Ecto neural progenitor cell (in vitro differentiated cells): ENCODE measurements around the gene CXCR2.
"Not testable (repeated sequence)": the region's sequence is repeated elsewhere in the genome, so short reads cannot be mapped to it uniquely, and the experiment has no call there.

Experiments used
- DNase-seq: peaks from one replicate; pipeline ENCODE4 v3.0.0-alpha.2; 2018; ENCODE audit warnings: low spot score

Gene CXCR2

DNA sequence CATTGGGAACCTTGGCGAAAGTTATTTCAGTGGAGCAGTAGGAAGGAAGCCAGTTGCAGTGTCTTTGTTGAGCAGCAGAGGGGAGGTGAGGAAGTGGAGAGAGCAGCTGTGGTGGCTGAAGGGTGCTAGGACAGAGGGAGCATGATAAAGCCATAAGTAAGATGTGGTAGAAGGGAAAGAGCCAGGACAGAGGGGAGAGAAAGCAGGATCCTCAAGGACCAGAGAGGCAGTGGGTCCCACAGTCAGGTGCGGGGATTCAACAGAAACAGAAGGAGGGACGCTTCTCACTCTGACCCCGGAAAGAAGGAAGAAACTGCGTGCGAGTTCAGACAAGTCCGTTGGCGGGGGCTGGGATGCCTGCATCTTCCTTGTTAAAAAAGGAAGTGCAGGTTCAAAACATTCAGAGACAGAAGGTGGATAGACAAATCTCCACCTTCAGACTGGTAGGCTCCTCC lies at the start of gene CXCR2:
Gene CXCR2 (plus strand): TSS at position 403 of the 455 bp plus-strand sequence. CDS start 8,774 bp downstream, outside the sequence.
- DNase-seq: no peak

DNA sequence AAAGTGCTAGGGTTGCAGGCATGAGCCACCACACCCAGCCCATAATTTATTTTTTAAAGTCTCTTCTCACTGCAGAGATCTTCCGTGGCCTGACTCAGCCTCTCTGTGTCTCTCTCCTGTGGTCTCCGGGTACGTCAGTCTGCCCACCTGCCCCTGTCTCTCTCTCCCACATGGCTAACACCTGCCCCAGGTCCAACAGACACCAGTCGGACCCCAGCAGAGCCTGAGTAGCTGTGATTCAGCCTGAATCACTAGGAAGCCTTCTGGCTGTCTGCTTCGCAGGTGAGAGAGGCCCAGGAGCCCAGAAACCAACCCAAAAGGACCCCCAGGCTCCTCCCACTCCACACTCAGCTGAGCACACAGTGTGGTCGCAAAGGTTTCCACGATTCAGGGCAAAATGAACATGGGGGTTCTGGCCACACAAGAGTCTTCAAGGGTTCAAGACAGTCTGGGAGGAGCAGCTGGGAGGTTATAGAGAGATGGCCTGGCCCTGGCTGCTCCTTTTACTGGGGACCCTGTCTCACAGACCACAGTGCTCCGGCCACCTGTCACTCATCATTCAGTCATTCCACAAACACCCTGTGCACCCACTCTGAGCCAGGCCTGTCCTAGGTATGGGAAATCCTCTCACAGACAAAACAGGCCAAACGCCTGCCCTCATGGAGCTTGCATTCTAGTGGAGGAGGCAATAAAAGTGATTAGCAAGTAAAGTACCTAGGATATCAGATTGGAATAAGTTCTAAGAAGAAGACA lies 48.2 kb upstream of the CXCR2 start:
- DNase-seq: no peak

DNA sequence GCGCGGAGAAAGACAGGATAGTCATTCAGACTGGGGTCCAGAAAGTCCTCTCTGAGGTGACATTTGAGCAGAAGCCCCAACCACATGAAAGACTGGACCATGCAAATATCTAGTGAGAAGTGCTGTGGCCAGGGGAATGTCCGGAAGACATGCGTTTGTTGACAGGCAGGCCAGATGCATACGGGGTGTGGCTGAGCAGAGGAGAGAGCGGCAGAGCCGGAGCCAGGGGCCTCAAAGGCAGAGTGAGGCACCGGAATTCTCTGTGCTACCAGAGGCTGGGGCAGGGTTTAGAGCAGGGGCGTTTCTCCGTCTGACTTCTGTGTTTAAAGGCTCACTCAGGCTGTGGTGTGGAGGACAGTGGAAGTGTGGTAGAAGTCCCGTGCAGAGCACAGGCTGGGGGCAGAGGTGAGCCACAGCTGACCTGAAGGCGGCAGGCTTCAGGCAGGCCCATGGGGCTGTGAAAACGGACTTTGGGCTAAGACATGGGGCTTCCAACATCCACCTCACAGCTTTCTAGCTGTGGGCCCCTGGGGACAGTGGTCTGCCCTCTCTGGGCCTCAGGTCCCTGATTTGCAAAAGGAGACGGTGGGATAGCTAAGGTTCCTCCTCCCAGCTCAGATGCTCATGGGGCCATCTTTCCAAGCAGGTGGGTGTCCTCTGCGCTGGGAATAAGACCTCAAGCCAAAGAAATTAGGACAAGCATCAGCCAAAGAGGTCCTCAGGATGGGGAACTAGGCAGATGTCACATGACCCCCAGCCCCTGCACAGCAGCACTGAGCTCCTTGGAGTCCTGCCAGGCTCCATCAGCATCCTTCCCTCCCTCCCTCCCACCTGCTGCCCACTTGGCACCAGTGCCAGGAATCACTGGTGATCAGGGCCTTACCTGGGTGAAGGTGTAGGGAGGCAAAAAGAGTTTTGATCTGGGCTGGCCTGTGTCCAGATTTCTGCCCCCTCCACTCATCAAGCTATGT lies 45.6 kb upstream of the CXCR2 start:
- DNase-seq: no peak

DNA sequence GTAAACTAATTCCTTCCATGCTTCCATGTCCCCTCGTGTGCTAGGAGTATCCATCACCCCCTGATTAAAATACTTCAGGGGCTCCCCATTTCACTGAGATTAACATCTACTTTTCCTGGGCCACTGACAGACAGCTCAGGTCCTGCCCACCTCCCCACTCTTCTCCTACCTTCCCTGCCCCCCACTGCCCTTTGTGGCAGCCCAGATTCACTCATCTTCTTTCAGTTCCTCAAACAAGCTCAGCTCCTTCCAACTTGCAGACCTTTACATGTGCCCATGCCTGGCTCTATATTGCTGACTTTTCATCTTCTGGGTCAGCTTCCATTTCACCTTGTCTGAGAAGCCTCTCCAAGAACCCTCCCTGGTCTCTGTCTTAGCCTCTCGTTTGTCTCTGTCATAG lies 44.8 kb upstream of the CXCR2 start:
- DNase-seq: no peak

DNA sequence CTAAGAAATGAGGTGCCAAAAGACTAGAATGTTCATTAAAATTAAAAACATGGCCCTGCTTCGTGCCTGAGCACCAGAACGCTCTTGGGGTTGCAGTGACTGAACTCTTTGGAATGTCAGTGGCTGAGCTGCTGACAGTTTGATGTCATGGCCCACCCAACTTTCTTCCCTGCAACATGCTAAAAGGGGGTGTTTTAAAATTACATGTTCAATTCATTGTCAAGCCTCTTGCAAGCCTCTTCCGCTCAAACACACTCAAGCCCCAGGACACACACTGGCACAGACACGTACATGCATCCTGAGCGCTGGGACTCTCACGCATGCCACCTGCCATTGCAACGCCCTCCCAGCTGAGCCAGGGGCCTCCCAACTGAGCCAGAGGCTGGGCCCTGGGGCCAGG lies 44.1 kb upstream of the CXCR2 start:
- DNase-seq: no peak

DNA sequence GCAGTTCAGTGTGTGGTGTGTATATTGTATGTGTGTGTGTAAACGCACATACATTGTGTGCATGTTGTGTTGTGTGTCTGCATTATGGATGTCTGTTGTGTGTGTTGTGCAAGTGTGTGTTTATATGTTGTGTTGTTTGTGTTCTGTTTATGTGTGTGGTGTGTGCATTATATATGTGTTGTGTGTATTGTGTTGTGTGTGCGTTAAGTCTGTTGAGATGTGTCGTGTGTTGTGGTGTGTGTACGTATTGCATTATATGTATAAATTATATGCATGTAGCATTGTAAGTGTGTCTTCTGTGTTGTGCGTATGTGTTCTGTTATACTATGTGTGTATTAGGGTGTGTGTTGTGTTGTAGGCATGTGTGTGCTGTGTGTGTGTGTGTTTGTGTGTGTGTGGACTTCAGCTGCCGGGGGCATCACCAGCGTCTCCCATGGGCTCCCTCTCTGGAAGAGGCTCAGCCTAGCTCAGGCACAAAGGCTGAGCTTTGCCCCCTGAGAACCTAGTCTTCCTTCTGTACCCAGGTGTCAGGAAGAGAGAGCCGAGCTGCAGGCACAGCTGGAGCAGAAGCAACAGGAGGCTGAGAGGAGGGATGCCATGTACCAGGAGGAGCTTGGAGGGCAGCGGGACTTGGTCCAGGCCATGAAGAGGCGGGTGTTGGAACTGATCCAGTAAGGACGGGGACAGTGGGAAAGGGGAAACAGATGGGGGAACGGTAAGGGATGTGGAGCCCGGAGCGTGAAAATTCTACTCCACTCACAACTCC lies 43.1 kb upstream of the CXCR2 start:
- no peak for DNase-seq

DNA sequence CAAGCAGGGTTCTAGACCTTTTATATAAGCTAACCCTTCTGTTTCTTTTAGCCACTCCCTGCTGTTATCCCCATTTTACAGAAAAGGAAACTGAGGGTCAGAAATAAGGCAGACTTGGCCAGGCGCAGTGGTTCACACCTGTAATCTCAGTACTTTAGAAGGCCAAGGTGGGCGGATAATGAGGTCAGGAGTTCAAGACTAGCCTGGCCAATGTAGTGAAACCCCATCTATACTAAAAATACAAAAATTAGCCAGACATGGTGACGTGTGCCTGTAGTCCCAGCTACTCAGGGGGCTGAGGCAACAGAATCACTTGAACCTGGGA lies 42.5 kb upstream of the CXCR2 start:
- no peak for DNase-seq

DNA sequence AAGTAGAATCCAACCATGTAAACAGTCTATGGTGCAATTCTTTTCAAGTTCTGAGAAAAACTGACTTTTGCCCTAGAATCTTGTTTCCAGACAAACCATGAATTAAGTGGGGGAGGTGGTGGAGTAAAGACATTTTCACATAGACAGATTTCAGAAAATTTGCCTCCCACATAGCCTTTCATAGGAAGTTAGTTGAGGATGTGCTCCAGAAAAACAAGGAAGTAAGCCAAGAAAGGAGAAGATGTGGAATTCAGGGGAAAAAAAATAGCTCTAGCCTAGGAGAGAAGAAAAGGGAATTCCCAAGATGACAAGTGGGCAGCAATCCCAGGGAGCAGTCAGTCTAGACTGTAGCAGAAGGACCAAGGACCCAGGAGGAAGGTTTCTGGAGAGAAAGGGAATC lies 39.4 kb upstream of the CXCR2 start:
- DNase-seq: no peak

DNA sequence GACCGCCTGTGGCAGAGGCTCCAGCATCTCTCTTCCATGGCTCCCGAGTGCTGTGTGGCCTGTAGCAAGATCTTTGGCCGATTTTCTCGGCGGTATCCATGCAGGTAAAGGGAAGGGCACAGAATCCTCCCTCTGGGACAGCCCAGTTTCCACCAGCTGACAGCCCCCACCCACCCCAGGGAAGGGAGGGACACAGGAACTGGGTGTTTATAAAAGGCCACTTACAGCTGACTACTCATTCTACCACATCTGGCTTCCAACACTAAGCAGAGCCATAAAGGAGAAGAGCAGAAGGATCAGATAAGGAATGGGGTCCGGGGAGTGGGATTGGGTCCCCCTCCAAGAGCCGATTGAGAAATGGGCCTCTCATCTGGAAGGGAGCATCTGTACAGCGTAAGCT lies 36.6 kb upstream of the CXCR2 start:
- DNase-seq: no peak

DNA sequence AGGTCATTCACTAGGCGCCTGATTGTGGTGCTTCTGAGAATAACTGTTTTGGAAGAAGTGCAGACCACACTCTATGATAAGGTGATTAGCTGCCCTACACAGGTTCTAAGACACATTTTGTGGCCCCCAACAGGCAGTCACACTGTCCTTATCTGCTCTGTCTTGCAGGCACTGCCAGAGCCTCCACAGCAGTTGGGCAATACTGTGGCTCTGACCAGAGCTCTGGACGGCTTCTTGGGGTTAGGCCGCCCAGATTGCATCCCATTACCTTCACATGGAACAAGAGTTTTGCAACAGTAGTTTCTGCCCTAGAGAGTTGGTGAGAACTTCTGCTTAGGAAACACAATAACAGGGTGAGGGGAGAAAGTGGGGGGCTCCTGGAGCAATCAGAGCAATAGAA lies 34.1 kb upstream of the CXCR2 start:
- DNase-seq: no peak

DNA sequence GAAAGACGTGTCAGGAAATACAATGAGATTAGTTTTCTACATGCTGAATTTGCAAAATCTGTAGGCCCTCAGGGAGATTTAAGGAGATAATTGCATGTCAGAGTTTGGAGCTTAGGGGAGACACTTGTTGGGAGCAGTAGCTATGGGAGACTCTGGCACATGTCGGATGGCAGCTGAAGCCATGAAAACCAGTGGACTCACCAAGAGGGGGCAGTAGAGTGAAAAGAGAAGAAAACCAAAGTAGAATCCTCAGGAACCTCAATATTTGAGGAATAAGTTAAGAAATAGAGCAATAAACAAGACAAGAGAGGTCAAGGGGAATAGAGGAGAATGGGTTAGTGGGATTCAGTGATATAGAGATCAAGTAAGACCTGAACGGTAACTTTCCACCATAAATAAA lies 31.9 kb upstream of the CXCR2 start:
- no peak for DNase-seq

DNA sequence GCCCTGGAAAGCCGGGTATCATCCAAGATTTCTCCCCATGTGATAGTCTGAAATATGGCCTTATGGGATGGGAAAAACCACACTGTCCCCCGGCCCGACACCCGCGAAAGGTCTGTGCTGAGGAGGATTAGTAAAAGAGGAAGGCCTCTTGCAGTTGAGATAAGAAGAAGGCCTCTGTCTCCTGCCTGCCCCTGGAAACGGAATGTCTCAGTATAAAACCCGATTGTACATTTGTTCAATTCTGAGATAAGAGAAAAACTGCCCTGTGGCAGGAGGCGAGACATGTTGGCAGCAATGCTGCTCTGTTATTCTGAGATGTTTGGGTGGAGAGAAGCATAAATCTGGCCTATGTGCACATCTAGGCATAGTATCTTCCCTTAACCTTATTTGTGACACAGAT lies 30.0 kb upstream of the CXCR2 start:
- no peak for DNase-seq

DNA sequence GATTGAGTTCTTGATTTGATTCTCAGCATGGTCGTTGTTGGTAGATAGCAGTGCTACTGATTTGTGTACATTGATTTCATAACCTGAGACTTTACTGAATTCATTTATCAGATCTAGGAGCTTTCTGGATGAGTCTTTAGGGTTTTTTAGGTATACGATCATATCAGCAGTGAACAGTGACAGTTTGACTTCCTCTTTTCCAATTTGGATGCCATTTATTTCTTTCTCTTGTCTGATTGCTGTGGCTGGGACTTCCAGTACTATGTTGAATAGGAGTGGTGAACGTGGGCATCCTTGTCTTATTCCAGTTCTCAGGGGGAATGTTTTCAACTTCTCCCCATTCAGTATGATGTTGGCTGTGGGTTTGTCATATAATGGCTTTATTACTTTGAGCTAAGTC lies 27.9 kb upstream of the CXCR2 start:
- no peak for DNase-seq

DNA sequence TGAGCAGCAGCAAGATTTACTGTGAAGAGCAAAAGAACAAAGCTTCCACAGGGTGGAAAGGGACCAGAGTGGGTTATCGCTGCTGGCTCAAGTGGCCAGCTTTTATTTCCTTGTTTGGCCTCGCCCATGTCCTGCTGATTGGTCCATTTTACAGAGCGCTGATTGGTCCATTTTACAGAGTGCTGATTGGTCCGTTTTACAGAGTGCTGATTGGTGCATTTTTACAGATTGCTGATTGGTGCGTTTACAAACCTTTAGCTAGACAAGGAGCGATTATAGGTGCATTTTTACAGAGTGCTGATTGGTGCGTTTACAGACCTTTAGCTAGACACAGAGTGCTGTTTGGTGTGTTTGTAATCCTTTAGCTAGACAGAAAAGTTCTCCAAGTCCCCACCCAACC lies 17.0 kb upstream of the CXCR2 start:
- not testable (repeated sequence) for DNase-seq

DNA sequence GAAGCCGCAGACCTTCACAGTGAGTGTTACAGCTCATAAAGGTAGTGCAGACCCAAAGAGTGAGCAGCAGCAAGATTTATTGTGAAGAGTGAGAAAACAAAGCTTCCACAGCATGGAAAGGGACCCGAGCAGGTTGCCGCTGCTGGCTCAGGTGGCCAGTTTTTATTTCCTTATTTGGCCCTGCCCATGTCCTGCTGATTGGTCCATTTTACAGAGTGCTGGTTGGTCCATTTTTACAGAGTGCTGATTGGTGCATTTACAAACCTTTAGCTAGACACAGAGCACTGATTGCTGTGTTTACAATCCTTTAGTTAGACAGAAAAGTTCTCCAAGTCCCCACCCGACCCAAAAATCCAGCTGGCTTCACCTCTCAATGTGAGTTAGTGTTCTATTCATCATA lies 4.0 kb upstream of the CXCR2 start:
- DNase-seq: not testable (repeated sequence)

DNA sequence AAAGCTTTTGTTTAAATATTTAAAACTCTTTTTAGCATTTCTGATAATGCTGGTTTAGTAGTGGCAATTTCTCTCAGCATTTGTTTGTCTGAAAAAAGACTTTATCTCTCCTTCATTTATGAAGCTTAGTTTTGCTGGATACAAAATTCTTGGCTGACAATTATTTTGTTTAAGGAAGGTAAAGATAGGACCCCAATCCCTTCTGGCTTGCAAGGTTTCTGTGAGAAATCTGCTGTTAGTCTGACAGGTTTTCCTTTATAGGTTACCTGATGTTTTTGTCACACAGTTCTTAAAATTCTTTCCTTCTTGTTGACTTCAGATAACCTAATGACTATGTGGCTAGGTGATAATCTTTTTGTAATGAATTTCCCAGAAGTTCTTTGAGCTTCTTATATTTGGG lies 3.5 kb upstream of the CXCR2 start:
- not testable (repeated sequence) for DNase-seq

DNA sequence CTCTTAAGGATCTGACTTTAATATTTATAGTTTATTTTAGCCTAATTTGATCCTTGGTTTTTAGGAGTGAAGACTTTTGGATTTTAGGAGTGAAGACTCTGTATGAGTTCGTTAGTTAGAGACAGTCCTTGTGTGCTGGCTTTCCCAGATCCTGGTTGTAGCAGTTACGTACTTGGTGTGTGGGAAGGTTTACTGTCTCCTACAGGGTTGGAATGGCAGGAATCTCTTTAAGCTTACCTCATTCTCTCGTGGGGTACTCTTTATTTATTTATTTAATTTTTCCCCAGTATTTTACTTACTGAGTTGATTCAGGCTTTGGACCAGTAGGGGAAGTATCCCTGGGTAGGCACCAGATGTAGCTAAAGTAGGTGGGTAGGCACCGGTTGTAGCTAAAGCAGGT lies 1.8 kb upstream of the CXCR2 start:
- DNase-seq: no peak

DNA sequence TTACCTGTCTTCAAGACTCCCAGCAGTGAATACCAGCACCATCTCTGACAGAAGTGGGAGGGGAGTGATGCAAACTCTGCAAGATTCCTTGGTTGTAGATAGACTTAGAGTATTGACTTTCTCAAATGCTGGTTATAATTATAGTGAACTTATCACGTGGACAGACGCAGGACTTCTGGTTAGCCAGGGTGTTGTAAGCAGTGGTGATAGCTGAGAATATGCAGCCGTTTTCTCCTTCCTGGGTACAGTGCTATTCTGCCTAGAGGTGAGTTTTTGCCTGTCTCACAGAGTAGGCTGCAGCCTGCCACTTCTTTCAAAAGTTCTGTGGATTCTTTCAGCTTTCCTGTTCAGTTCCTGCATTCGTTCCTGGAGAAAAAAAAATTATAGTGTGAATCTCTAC lies 733 bp upstream of the CXCR2 start:
- DNase-seq: no peak

DNA sequence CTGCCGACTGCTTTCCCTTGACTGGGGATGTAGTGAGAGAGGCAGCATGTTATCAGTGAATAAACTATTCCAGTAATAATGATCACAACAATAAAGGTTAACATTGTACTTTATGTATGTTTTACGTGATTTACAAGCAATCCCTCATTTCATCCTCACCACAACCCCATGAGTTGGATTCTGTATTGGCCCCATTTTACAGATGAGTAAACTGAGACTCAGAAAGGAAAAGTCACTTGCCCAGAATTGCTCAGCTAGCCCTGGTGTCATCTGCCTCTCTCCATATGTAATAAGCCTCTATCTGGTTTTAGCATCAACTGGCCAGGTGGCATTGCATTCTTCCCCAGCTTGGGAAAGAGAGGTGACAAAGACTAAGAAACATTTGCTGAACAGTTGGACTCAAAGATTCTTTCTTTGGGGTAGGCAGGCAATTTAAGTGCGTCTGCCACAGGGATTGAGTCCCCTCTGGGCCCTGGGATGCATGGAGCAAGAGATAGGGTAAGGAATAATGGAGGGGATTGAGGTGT lies 2.2 kb downstream of the CXCR2 start:
- DNase-seq: no peak

DNA sequence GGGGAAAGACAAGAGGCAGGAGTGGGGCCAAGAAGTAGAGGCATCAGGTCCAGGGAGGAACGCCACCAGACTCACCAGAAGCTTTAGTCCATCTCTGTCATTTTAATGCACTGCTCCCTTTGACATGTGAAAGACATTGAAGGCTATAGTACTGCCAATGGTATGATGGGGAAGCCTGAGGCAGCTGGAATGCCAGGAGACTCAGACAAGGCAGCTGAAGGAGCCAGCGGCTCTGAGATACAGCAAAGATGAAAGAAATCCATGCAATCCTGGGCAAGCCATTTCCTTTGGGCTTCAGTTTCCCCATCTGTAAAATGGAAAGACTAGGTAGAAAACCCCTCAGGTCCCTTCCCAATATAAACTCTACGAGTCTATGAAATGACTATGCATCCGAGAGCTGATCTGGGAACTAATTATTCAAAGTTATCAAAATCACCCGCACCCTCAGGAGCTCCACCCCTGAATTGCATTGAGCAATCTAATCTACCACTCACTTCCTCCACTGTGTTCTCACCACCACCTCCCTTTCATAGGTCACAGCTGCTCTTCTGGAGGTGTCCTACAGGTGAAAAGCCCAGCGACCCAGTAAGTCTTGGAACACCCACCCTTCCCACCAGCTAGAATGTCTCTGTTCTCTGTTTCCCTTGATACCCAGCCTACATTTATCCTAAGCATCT lies 3.1 kb downstream of the CXCR2 start:
- no peak for DNase-seq

DNA sequence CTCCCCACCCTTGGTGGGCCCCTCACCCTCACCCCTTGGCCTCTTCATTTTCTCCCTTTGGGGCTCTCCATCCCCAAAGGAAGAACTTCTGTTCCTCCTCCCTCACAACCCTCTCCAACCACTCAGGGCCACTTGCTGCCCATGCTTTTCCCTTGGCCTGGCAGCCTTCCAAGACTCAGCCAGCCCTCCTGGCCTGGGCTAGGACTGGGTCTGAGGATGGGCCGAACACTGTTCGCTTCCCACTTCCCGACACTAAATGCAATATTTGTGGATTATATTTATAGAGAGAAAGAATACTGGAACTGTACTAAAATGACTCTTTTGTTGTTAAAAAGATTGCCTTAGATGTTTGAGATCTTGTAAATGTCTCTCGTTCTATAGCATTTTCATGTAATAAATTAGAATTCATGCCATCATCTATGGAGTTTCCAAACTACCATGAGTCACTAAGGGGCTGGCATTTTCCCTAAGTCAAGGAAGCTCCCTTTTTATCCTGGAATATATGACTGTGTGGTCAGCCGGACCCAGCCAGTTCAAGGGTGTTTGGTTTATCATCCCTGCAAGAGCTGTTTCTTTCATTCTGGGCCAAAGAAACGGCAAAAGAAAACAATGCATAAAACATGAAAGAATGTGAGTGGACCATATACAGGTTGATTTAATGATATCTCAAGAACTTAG lies 3.8 kb downstream of the CXCR2 start:
- no peak for DNase-seq
